MM.1S (cell line): ENCODE data around the gene KCNN2.

Experiments used
- DNase-seq: peaks from one replicate; pipeline ENCODE4 v3.0.0-alpha.2; 2015
- H2AFZ ChIP-seq: fragments of 300-600 bp; sonication (generic); 2 replicates; pipeline ENCODE4 v1.6.0; 2016; ENCODE audit warnings: antibody characterized with exemption, low read length
- H3F3A ChIP-seq: fragments of 300-600 bp; sonication (generic); 2 replicates; pipeline ENCODE4 v1.6.1; 2016; ENCODE audit warnings: mild to moderate bottlenecking, antibody characterized with exemption, low read length, moderate library complexity, mixed read lengths; ENCODE audit not compliant: insufficient read depth
- H3K27ac ChIP-seq: fragments of 300-600 bp; sonication (generic); 2 replicates; pipeline ENCODE4 v1.5.1; 2016; ENCODE audit warnings: mild to moderate bottlenecking, low read length
- H3K27me3 ChIP-seq: fragments of 300-600 bp; sonication (generic); replicated peaks from 2 replicates; pipeline ENCODE4 v1.6.0; 2016; ENCODE audit warnings: low read length; ENCODE audit not compliant: insufficient read depth
- H3K36me3 ChIP-seq: fragments of 300-600 bp; sonication (generic); replicated peaks from 2 replicates; pipeline ENCODE4 v1.6.1; 2016; ENCODE audit warnings: mild to moderate bottlenecking, low read length, mixed read lengths; ENCODE audit not compliant: insufficient read depth
- H3K4me1 ChIP-seq: fragments of 300-600 bp; sonication (generic); 2 replicates; pipeline ENCODE4 v1.6.1; 2016; ENCODE audit warnings: low read length, mixed read lengths
- H3K4me2 ChIP-seq: fragments of 300-600 bp; sonication (generic); 2 replicates; pipeline ENCODE4 v1.6.0; 2016; ENCODE audit warnings: low read depth, low read length
- H3K4me3 ChIP-seq: fragments of 300-600 bp; sonication (generic); 2 replicates; pipeline ENCODE4 v1.5.1; 2016; ENCODE audit warnings: low read length, mixed read lengths
- H3K79me2 ChIP-seq: fragments of 300-600 bp; sonication (generic); 2 replicates; pipeline ENCODE4 v1.6.1; 2016; ENCODE audit warnings: mixed run types, low read length, mixed read lengths
- H3K9ac ChIP-seq: fragments of 300-600 bp; sonication (generic); 2 replicates; pipeline ENCODE4 v1.6.1; 2016; ENCODE audit warnings: low read length, mixed read lengths
- H3K9me2 ChIP-seq: fragments of 300-600 bp; sonication (generic); replicated peaks from 2 replicates; pipeline ENCODE4 v1.6.1; 2016; ENCODE audit warnings: mild to moderate bottlenecking, low read length, mixed read lengths; ENCODE audit not compliant: insufficient read depth
- H3K9me3 ChIP-seq: fragments of 300-600 bp; sonication (generic); replicated peaks from 2 replicates; pipeline ENCODE4 v1.6.1; 2016; ENCODE audit warnings: mild to moderate bottlenecking, low read length, mixed read lengths; ENCODE audit not compliant: insufficient read depth
- H4K20me1 ChIP-seq: fragments of 300-600 bp; sonication (generic); 2 replicates; pipeline ENCODE4 v1.6.1; 2016; ENCODE audit warnings: mild to moderate bottlenecking, low read length, moderate library complexity, mixed read lengths; ENCODE audit not compliant: insufficient read depth
- EZH2 ChIP-seq: fragments of 300-600 bp; sonication (generic); optimal IDR thresholded peaks from 2 replicates; pipeline ENCODE3; 2017; ENCODE audit warnings: low read depth, mild to moderate bottlenecking, antibody characterized with exemption, low read length, mixed read lengths
- EZH2phosphoT487 ChIP-seq: fragments of 300-600 bp; sonication (generic); IDR thresholded peaks from 2 replicates; pipeline ENCODE4 v1.6.1; 2018; ENCODE audit warnings: antibody characterized with exemption, low read length
- TF ChIP-seq, protein P1 (sequence below): fragments of 300-600 bp; sonication (generic); IDR thresholded peaks from 2 replicates; pipeline ENCODE4 v1.5.1; 2016; ENCODE audit warnings: antibody characterized with exemption, low read length, mixed read lengths

KCNN2 gene

DNA sequence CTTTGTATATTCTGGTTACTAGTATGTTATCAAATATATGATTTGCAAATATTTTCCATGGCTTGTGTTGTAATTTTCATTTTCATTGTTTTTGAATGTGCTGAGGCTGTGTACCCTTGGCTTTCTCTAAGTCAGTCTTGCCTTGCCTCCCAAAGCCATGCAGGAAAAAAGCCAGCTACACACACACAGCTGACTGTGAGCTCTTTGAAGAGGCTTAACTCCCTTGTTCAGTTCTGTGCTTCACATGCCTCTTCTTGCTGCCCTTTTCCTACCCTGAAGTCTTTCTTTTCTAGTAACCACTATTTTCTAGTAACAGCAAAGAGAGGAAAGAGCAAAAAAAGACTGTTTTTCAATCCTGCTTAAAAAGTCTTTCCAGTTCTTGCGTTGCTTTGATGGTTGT lies 53.9 kb downstream of the KCNN2 start:
- Histone ChIP-seq H3F3A (no peaks in the 10 kb centered on the region), H3K9ac (no peak overlapping the region), H3K4me2 (no peak overlapping the region), H3K79me2 (no peaks in the 10 kb centered on the region), H4K20me1 (no peaks in the 10 kb centered on the region), H3K27me3 (no peaks in the 10 kb centered on the region), H3K27ac (no peak overlapping the region), H3K4me3 (no peak overlapping the region), H3K9me2 (no peaks in the 10 kb centered on the region), H3K36me3 (no peaks in the 10 kb centered on the region), H3K4me1 (peaks cover 9% of the 10 kb centered on the region; the same call in 1 of the 2 replicates), H2AFZ (no peak overlapping the region), H3K9me3 (no peaks in the 10 kb centered on the region)
- TF ChIP-seq, protein P1, sequence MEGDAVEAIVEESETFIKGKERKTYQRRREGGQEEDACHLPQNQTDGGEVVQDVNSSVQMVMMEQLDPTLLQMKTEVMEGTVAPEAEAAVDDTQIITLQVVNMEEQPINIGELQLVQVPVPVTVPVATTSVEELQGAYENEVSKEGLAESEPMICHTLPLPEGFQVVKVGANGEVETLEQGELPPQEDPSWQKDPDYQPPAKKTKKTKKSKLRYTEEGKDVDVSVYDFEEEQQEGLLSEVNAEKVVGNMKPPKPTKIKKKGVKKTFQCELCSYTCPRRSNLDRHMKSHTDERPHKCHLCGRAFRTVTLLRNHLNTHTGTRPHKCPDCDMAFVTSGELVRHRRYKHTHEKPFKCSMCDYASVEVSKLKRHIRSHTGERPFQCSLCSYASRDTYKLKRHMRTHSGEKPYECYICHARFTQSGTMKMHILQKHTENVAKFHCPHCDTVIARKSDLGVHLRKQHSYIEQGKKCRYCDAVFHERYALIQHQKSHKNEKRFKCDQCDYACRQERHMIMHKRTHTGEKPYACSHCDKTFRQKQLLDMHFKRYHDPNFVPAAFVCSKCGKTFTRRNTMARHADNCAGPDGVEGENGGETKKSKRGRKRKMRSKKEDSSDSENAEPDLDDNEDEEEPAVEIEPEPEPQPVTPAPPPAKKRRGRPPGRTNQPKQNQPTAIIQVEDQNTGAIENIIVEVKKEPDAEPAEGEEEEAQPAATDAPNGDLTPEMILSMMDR: no peak
- TF ChIP-seq EZH2phosphoT487 (no peak), EZH2 (no peak)
- no peak for DNase-seq

DNA sequence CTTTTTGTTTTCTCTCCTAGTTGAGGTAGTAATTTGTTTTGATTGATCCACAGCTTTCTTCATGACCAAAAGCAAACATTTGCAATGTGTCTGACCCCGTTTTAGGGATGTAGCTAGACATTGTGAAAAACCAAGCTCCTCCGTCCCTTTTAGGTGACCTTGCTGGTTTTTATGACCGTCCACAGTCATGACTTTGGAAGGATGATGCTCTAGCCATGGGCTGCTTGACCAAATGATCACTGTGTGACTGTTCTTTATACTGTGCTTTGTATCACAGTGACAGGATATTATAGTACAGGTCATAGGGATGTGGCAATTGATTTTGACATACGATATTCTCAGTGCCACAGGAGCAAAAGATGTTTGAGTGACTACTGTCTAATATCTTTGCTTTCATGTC lies 54.4 kb downstream of the KCNN2 start:
- Histone ChIP-seq H3K9me3 (no peaks in the 10 kb centered on the region), H3K4me1 (peaks cover 9% of the 10 kb centered on the region; the same call in 1 of the 2 replicates), H3F3A (no peaks in the 10 kb centered on the region), H3K4me2 (no peak overlapping the region), H3K4me3 (no peak overlapping the region), H3K9me2 (no peaks in the 10 kb centered on the region), H3K36me3 (no peaks in the 10 kb centered on the region), H3K27me3 (no peaks in the 10 kb centered on the region), H3K27ac (no peak overlapping the region), H2AFZ (no peak overlapping the region), H3K79me2 (no peaks in the 10 kb centered on the region), H4K20me1 (no peaks in the 10 kb centered on the region), H3K9ac (no peak overlapping the region)
- TF ChIP-seq, protein P1: no peak
- no peak for TF ChIP-seq EZH2phosphoT487
- no peak for DNase-seq

DNA sequence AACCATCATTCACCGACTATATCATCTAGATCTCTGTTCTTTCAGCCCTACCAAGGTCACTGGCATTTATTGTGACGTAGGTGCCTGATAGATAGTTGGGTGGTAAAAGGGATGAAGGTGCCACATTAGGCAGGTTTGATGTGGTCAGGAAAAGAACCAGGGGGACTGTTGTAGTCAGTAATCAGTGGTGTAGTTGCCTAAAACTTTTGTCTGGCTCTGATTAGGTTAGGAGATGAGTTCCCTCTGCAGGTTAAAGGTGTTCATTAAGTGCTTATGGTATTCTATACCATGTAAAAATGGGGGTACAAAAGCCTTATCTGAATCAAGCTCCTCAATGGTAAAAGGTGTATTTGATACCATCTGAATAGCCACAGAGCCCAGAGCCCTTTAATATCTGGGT lies 55.6 kb downstream of the KCNN2 start:
- H3K4me3 ChIP-seq: no peak overlapping the region
- H3K4me1 ChIP-seq: peaks cover 5% of the 10 kb centered on the region; the same call in 1 of the 2 replicates
- no peak overlapping the region for H2AFZ ChIP-seq
- no peaks in the 10 kb centered on the region for H3K36me3 ChIP-seq
- H3K9ac ChIP-seq: no peak overlapping the region
- H4K20me1 ChIP-seq: no peaks in the 10 kb centered on the region
- no peak for TF ChIP-seq EZH2phosphoT487
- TF ChIP-seq, protein P1: no peak
- TF ChIP-seq EZH2: no peak
- H3K9me3 ChIP-seq: no peaks in the 10 kb centered on the region
- H3F3A ChIP-seq: no peaks in the 10 kb centered on the region
- H3K9me2 ChIP-seq: no peaks in the 10 kb centered on the region
- H3K27ac ChIP-seq: no peak overlapping the region
- no peak for DNase-seq
- H3K4me2 ChIP-seq: no peak overlapping the region
- no peaks in the 10 kb centered on the region for H3K79me2 ChIP-seq
- H3K27me3 ChIP-seq: no peaks in the 10 kb centered on the region
